Right renal cortex interstitium (tissue), 3 donors: ENCODE data around the gene ST6GALNAC1. TPM values are rescaled to one million over a fixed set of nuclear protein-coding genes. Genes with fewer than 3 reads are reported as not detected.

Experiments
- DNase-seq, 3 donors: peaks; one replicate each; pipeline ENCODE4 v3.0.0-alpha.2; 2013; ENCODE audit warnings: low read depth in 3 of 3, low spot score in 2 of 3
- polyA plus RNA-seq, 3 donors: library from polyadenylated mRNA; unstranded; fragments of 120-200 nt; gene quantifications; one replicate each; pipeline ENCODE4 v1.2.1, GENCODE V29; 2013; ENCODE audit not compliant: insufficient read length in 3 of 3

Gene ST6GALNAC1, protein sequence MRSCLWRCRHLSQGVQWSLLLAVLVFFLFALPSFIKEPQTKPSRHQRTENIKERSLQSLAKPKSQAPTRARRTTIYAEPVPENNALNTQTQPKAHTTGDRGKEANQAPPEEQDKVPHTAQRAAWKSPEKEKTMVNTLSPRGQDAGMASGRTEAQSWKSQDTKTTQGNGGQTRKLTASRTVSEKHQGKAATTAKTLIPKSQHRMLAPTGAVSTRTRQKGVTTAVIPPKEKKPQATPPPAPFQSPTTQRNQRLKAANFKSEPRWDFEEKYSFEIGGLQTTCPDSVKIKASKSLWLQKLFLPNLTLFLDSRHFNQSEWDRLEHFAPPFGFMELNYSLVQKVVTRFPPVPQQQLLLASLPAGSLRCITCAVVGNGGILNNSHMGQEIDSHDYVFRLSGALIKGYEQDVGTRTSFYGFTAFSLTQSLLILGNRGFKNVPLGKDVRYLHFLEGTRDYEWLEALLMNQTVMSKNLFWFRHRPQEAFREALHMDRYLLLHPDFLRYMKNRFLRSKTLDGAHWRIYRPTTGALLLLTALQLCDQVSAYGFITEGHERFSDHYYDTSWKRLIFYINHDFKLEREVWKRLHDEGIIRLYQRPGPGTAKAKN
- under 1 TPM; 0.18 to 0.43 (median 0.25) TPM for polyA plus RNA-seq

GRCh38 chr17:76643553-76644148 is at the start of gene ST6GALNAC1:
TSS of gene ST6GALNAC1 (minus strand) at chr17:76643757. CDS start at chr17:76643638, 119 bp downstream.
- DNase-seq = no peak

DNA sequence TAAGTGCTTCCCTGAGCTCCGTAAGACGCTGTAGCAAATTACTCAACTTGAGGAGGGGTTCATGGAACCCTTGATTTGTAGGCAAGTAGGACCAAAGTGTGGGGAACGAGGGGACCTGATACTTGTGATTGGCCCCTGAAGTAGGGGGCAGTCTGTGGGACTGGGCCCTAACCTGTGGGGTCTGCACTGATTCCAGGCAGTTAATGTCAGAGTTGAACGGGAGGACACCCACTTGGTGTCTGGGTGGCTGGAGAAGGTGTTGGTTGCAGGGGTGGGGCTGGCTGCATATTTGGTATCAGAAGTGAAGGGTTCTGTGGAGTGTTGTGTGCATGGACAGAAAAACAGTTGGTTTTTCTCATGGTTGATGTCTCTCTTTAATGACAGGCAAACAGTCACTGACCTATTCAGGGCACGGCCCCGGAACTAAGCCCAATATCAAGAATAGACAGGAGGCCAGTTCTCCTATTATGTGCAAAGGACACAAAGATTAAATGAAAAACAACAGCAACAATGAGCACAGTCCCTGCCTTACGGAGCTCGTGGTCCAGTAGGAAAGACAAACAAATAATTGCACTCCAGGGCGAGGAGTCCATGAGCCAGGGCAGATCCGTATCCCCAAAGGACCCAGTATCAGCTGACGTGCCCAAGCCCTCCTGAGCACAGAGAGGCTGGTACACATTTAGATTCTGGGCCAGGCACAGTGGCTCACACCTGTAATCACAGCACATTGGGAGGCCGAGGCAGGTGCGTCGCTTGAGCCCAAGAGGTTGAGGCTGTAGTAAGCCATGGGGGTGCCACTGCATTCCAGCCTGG is 48.0 kb upstream of the ST6GALNAC1 start:
- no peak for DNase-seq

DNA sequence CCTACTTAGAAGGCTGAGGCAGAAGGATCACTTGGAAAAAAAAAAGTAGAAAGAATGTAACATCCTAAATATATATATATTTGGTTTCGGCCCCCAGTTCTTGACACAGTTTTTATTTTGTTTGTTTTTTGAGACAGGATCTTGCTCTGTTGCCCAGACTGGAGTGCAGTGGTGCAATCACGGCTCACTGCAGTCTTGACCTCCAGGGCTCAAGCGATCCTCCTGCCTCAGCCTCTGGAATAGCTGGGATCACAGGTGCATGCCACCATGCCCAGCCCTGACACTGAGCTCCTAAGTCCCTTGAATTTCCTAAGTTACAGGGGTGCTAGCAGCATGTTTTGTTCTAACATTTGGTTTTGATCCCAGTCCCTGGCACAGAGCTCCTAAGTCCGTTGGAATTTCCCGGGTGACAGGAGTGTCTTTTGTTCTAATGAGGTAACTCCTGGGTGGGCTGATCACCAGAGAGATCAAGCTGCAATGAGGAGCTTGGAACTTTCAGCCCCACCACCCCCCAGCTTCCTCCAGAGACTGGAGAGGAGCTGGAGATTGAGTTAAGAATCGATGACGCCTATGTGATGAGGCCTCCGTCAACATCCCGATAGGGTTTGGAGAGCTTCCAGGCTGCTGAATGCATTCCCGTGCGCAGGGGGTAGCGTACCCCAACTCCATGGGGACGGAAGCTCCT is 47.2 kb upstream of the ST6GALNAC1 start:
- no peak for DNase-seq

- DNase-seq = no peak
These were observed 46.3 kb upstream of the ST6GALNAC1 start for GRCh38 chr17:76689859-76690258.

DNA sequence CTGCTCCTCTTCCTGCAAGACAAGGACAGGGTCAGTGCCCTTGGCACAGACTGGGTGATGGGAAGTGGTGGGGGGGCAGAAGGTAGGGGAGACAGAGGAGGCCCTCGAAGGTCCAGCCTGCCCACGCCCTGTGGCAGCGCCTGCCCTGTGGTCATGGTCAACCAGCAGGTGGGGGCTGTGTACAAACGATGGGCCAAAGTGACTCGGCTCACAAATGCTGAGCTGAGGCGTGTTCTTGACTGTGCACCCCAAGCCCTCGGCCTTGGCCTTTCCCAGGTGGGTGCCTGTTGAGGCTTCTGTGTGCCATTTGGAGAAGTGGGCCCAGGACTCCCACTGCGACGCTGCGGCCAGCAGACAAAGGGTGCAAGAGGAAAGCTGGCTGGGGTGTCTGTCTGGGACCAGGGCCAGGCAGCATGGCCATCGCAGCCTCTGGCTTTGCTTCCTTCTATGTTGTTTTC is 44.6 kb upstream of the ST6GALNAC1 start:
- no peak for DNase-seq

GRCh38 chr17:76687298-76688164 is 44.0 kb upstream of the ST6GALNAC1 start:
- no peak for DNase-seq

GRCh38 chr17:76686538-76687297 is 43.2 kb upstream of the ST6GALNAC1 start:
- no peak for DNase-seq

DNA sequence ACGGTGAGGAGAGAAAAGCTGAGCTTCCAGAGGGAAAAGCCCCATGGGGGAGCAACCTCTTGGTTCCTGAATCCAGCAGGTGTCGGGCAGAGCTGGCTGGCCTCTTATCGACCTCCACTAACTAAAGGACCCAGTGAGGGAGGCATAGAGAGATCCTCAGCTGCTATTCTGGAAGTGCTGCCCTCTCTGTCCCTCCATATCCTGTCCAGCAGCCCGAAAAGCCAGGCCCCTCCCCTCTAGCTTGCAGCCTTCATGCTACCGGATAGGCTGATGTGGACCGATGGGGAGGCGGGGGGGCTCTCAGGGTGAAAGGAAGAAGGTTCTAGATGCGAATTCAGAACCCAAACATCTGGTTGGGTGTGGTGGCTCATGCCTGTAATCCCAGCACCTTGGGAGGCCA is 42.3 kb upstream of the ST6GALNAC1 start:
- no peak for DNase-seq

DNA sequence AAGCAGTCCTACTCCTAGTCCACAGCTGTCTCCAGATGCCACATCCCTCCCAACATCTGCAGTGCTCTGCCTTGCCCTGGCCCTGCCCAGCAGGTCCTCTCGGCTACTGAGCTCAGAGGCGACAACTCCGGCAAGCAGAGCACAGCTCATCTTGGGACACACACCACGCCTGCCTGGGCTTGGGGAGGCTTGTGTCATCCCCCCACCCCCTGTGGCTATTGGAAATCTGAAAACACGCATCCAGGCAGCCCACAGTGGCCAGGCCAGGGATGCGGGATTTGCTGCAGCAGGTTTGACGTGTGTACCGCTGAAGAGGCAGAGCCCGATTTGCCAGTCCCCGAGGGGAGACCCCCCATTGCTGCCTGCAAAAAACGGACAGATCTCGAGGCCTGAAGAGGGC is 41.8 kb upstream of the ST6GALNAC1 start:
- DNase-seq = no peak

DNA sequence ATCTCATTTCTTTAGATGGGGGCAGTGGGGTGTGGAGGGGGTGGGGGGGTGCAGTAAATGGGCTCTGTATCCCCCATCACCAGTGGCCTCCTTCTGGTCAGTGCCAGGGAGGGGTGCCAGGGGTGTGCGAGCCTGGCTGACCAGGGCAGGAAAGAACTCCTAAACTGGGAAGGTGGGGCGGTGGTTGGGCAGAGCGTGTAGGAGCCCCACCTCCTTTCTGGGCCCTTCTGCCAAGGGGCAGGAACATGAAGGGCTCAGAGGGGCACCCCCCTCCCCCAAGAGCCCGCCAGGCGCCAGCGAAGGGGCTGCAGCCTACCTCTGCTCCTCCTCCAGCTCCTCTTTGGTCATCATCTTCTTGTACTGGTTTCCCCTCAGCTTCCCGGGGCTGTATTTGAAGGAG is 41.2 kb upstream of the ST6GALNAC1 start:
- no peak for DNase-seq

DNA sequence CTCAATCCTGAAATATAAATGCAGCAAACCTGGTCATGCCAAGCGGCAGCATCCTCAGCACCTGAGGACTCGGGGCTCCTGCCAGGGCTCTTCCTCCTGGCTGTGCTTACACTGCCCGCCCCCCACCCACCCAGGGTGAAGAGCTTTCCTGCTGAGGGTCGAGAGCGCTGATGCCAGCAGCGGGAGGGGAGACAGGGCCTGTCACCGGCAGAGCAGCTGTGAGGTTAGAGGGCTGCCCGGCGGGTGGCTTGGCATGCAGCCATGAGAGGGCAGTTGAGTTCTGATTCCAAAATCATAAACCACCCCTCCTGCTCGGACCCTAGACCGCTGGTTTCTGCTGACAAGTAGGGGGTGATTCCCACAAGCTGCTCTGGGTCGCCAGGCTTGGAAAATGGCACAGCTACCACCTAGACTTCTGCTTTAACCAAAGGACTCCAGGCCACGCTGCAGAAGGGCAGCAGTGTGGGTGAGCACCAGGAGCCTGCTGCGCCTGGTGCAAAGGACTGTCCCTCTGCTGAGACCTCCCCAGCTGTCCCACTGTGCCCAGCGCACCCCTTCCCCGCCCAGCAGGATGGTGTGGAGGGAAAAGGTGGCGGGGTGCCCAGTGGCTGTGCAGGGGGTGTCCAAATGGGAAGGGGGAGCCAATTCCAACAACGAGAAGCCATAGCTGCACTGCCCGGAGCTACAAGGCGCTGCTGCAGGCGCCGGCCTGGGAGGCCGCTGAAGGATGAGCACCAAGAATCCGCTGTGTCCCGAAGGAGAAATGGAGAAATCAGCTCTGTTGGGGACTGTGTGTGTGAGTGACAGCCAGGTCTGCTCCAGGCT is 40.6 kb upstream of the ST6GALNAC1 start:
- no peak for DNase-seq

DNA sequence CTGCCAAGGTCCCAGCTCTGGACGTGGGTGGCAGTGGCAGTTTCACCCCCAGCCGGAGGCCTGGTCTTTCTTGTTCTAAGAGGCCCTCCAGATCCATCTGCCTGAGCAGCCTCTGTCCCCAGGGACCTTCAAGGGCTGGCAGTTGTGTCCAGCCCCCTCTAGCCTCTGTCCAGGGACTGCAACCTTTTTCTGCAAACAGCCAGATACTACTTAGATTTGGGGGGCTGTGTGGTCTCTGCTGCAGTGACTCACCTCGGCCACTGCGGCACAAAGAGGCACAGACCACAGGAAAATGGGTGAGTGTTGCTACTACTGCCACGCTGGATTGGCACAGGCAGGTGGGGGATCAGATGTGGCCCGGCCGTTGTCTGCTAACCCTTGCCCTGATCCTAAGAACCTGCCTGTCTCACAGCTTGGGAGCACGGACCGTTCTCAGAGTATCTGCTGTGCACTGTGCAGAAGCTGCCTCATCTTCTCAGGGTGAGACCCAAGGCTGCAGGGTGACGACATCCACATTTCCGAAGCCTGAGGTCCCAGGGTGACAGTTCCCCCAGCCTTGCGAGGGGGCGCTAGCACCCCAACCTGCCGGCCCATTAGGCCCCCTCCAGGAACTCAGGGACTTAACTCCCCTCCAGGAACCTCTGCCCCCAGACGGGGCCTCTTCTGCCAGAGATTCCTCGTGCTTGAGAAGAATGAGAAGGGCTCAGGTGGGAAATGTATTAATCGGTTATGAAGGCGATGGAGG is 39.6 kb upstream of the ST6GALNAC1 start:
- DNase-seq = no peak

DNA sequence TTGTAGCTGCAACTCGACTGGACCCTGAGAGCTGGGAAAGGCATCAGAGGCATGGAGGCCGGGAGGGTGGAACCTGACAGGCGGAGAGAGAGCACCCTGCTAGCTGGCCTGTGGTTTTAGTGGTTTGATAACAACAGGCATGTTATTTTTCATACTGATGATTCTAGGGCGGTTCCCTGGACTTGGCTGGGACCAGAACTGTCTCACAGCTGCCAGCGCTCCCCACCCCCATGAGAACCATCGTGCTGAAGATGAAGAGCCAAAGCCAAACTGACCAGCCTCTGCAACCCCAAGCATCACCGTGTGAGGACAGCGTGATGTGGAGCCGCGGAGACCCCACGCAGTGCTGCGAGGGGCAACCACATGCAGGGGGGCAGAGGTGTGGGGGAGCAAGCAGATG is 38.7 kb upstream of the ST6GALNAC1 start:
- no peak for DNase-seq

GRCh38 chr17:76681222-76682137 is 37.9 kb upstream of the ST6GALNAC1 start:
- no peak for DNase-seq

GRCh38 chr17:76679239-76679638 is 35.7 kb upstream of the ST6GALNAC1 start:
- no peak for DNase-seq

DNA sequence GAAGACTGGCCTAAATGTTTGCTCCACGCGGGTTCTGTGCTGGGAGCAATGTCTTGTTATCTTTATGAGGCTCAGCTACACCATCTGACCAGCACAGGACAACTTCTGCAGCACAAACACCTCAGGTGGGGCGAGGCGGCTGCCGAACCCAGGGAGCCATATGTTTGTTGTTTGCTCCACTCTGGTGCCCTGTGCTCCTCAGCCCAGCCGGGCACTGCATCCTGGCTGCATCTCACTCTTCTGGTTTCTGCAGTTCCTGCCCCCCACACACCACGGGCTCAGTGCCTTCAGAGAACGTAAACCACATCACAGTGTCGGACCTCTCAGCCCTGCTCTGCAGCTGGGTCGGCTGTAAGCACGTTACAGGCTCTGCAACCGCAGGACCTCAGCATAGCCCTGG is 34.8 kb upstream of the ST6GALNAC1 start:
- DNase-seq = no peak
